ENCODE results near the gene UCP2.

UCP2 gene

GRCh38 chr11:73968356-73968966 lies 14.2 kb downstream of the UCP2 start:
- DNase-seq: no peak

DNA sequence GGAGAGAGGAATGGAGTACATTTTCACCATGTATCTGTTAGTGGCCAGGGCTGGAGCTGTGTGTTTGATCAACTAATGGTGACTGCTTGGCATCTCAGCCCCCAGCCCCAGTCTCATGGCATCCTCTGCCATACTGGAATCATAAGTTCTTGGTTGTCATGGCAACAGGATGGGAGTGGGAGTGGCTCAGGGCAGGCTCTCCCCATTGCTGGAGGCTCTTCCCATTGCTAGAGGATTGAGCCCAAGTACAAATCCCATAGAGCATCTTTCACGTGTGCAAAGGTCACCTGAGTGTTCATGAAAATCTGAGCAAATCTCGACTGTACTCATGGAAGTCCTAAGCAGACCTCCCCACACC lies 16.9 kb downstream of the UCP2 start:
- no peak for DNase-seq

DNA sequence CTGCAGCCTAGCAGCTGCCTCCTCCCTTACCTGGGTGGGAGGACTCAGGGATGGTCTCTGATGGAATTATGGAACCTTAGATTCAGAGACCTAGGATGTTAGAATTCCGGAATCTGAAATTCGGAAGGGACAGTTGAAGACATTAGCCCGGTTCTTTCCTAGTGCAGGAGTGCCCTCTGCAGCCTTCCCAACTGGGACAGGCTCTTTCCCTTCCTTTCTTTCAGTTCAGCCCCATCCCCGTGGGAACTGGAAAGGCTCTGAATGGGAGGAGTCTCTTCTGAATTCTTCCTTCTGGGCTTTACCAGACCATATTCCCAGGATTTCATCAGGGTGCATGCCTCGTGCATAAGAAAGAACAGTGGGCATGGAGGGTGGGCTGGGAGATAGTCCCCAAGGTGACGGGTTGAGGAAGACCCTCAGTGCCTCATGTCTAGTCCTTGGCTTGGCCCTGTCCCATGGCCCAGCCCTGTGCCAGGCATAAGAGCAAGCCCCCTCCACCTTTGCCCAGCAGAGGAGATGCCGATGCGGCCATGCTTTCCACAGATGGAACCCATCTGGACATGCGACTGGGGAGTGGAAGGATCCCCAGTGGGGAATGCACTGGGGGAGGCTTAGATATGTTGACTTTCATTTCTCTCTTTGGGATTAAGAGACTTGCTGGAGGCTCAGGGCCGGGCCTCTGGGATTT lies 17.4 kb downstream of the UCP2 start:
- no peak for DNase-seq

GRCh38 chr11:73963861-73964260 lies 18.8 kb downstream of the UCP2 start:
- DNase-seq: no peak

- DNase-seq: no peak
These were observed 20.4 kb downstream of the UCP2 start for GRCh38 chr11:73962101-73962705.

- DNase-seq: no peak
These were observed 21.3 kb downstream of the UCP2 start for GRCh38 chr11:73961321-73961720.

DNA sequence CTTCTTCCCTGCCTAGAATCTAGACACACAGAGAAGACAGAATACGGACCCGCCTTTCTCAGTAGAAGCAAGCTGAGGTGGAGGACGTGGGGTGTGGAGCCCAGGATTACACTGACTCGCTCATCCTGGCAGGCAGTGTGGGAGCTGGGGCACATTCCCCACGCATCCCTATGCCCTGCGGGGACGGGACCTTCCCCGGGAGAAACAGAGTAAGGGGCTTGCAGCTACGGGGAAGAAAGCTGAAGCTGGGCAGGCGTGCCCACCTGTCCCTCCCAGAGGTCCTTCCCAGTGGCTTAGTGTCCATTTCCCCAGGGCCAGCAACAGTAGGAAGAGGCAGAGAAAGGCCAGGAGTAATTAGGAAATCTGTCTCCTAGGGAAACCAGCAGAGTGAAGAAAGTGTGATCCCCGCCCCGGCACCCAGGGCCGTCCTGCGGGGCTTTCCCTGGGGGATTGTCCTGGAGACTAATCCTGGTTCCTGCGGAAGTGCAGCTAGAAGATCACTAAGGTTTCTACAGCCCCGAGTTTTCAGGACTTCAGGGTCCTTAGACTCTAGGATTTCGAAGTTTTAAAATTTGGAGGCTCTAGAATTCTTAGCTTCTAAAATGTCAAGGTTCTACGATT lies 24.0 kb downstream of the UCP2 start:
- no peak for DNase-seq

DNA sequence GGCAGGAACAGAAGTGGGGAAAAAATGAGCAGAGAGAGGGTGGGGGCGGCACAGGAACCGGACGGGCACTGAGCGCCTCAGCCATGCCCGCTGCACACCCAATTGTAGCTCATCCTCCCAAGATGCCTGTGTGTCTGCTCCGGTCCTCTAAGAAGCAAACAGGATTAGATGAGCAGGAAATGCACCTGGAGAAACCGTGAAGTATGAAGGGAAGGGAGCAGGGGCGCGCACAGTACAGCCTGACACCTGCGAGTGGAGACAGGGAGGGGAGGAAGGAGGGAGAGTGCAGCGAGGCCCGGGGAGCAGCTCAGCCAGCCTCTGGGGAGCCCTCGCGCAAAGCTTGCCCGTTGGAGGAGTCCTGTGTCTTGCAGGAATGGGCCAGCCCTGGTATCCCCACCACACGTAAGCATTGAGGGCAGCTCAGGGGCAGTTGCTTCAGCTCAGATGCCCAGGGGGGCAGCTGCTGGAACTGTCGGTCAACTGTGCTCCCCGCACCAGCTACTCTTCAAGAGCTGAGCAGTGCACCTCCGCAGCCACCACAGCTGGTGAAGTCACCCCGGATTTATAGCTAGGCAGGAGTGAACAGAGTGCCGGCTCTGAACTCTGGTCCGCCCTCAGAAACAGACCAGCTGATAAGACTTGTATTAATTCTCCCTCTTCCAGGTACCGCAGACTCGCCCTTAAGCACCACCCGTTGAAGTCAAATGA lies 24.8 kb downstream of the UCP2 start:
- no peak for DNase-seq

GRCh38 chr11:73956876-73957653 lies 25.6 kb downstream of the UCP2 start:
- DNase-seq: no peak

- no peak for DNase-seq
These were observed 30.8 kb downstream of the UCP2 start for GRCh38 chr11:73951797-73952196.

GRCh38 chr11:73950869-73951710 lies 31.6 kb downstream of the UCP2 start, which contains the start of gene DNAJB13:
DNAJB13 (plus strand) TSS chr11:73951026; CDS start chr11:73951070, 44 bp downstream.
- no peak for DNase-seq

GRCh38 chr11:73949912-73950311 lies 32.7 kb downstream of the UCP2 start:
- DNase-seq: no peak

- no peak for DNase-seq
These were observed 33.4 kb downstream of the UCP2 start for GRCh38 chr11:73949246-73949645.

GRCh38 chr11:73946798-73947458 lies 35.7 kb downstream of the UCP2 start:
- no peak for DNase-seq

DNA sequence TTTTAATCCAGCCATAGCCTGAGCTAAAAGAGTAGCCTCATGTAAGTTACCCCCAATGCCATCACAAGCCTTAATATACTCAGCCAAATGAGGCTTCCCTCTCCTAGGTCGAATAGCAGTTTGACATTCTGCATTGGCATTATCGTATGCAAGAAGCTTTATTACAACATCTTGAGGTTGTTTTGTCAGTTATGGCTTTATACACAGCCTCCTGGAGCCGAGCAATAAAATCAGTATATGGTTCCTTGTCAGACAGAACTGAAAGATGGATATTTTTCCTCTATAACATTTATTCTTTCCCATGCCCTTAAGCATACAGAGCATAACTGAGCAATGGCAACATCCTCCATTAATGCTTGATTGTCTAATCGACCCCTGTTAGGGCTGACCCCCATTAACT lies 37.2 kb downstream of the UCP2 start:
- DNase-seq: no peak

DNA sequence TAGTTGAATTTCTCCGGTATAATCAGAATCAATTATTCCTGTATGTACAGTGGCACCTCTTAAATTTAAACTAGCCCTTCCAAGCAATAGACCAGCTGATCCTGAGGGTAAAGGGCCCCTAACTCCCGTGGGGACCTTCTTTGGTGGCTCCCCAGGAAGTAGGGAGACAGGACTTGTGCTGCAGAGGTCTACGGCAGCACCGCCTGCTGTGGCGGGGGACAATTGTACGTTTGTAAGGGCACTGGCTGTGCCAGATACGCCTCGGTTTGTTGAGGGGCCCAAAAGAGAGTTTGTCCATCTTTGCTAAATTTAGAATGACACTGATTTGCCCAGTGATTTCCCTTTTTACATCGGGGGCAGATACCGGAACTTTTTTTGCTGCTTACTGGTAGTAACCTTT lies 37.7 kb downstream of the UCP2 start:
- no peak for DNase-seq

- no peak for DNase-seq
These were observed 38.6 kb downstream of the UCP2 start for GRCh38 chr11:73944085-73944484.

GRCh38 chr11:73942010-73942409 lies 40.6 kb downstream of the UCP2 start:
- no peak for DNase-seq

GRCh38 chr11:73940801-73941570 lies 41.7 kb downstream of the UCP2 start:
- DNase-seq: no peak

DNA sequence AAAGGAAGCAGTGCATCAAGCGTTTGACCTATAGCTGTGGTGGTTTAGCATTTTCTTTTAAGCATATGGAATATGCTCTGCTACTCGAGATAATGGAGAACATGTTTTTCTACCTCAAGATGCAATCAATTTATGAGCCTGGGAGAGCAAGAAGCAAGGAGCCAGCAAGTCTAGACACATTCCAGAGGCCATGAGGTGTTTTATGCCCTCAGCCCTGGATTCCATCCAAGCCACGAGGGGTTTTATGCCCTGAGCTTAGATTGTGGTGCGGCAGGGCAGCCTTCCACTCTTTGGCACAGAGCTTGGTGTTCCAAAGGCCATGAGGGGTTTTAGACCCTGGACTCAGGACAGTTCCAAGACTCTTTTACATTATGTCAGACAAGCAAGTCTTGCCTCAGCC lies 43.5 kb downstream of the UCP2 start:
- DNase-seq: no peak

All from effector CD8-positive, alpha-beta T cell (primary cell).